Activated naive CD4-positive, alpha-beta T cell treated with anti-CD3 and anti-CD28 coated beads, Interleukin-2, amount 10 ng/mL, durations not matched to agents 7 days and 5 days (primary cell): Measurements from ENCODE around the gene UBXN11.
A peak's percentile ranks its signal among the peaks of the same experiment; 100 is the strongest.

Experiments
- CTCF ChIA-PET: fragments of 350-600 bp; sonication (Branson Sonifier 250); formaldehyde crosslinking; loops from one replicate; lab custom pipeline; 2021; ENCODE audit warnings: antibody characterized with exemption; lab: Charles Lee
- DNase-seq: peaks from one replicate; pipeline ENCODE4 v3.0.0-alpha.2; 2020
- H3K27ac Mint-ChIP-seq: one replicate; pipeline ENCODE4 v1.8.0; 2021; ENCODE audit warnings: mild to moderate bottlenecking, moderate library complexity, mixed read lengths
- H3K27me3 Mint-ChIP-seq: one replicate; pipeline ENCODE4 v1.8.0; 2021; ENCODE audit warnings: mild to moderate bottlenecking, mixed read lengths
- H3K36me3 Mint-ChIP-seq: one replicate; pipeline ENCODE4 v1.8.0; 2021; ENCODE audit warnings: mixed read lengths
- H3K4me1 Mint-ChIP-seq: one replicate; pipeline ENCODE4 v1.8.0; 2021; ENCODE audit warnings: mixed read lengths
- H3K4me3 Mint-ChIP-seq: one replicate; pipeline ENCODE4 v1.8.0; 2021; ENCODE audit warnings: mild to moderate bottlenecking, moderate library complexity, mixed read lengths
- H3K9me3 Mint-ChIP-seq: one replicate; pipeline ENCODE4 v1.8.0; 2021; ENCODE audit warnings: mixed read lengths

The UBXN11 gene

DNA sequence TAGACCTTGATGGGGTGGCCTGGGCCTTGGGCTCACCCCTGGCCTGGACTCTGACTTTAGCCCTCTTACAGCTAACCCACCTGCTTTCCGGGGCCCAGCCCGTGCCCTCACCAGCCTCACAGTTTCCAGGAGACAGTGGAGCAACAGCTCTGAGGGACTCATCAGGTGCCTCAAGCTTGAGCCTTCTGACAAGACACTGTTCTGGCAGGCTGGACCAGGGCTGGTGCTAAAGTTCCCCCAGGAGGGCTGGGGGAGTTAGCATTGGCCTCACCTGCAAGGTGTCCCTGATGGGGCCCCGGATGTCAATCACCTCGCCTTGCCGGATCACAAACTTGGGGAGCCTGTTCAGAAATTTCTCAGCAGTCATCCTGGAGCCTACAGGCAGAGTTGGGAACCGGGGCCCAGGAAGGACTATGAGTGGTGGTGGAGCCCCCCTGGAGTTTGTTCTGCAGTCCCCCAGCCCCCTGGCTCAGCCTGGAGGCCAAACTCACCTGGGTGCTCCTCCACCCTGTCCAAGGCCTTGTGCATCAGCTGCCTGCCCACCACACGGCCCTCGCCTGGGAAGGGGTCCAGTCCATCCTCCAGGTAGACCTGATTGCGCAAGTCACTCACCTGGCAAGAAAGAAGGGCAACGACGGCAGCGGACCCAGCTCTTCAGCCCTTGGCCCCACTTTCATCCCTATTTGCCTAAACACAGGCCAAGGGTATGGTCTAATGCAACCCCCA is 22.4 kb downstream of the UBXN11 start:
- H3K36me3 Mint-ChIP-seq: peaks cover 49% of the 10 kb centered on the region
- no peaks in the 10 kb centered on the region for H3K9me3 Mint-ChIP-seq
- DNase-seq: no peak
- CTCF ChIA-PET: interaction anchor here (0.7 to 18.0 kb wide), 19 partner anchors 8 to 136 kb away, joined by 3 to 632 read pairs (median 9); partner anchors contain the start of genes CD52 and UBXN11
- peak overlapping the region; percentile 91 for H3K4me3 Mint-ChIP-seq
- H3K4me1 Mint-ChIP-seq: peaks cover 90% of the 10 kb centered on the region
- H3K27ac Mint-ChIP-seq: peak overlapping the region; percentile 98
- no peaks in the 10 kb centered on the region for H3K27me3 Mint-ChIP-seq

DNA sequence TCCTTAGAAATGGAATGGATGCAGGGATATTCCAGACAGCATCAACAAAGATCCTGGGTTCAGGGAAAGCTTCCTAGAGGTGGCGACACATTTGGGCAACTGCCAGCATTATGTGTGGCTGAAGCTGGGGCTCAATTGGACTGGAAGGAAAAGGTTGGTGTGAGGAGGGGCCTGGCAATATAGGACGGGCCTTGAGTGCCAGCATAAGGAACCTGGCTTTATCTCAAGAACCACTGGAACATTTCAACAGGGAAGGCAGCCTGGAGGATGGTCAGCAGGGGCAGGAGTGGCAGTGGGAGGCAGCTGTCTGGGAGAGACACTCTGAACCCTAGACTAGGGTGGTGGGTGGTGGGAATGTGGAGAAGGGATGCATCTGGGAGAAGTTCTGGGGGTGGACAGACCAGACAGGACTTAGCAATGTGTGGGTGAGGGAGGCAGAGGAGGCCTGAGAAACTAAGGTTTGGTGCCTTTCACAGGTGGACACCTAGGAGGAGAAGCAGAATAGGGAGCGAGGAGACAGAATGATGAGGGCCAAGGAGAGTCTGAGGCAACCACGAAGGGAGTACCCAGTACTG is 23.1 kb downstream of the UBXN11 start:
- peaks cover 53% of the 10 kb centered on the region for H3K36me3 Mint-ChIP-seq
- H3K27me3 Mint-ChIP-seq: no peaks in the 10 kb centered on the region
- peaks cover 90% of the 10 kb centered on the region for H3K4me1 Mint-ChIP-seq
- no peak for DNase-seq
- H3K4me3 Mint-ChIP-seq: peak overlapping the region; percentile 91
- CTCF ChIA-PET: interaction anchor here (3.6 to 18.0 kb wide), 3 partner anchors 7 to 108 kb away, joined by 30 to 632 read pairs (median 76); partner anchors contain the start of gene CD52
- H3K27ac Mint-ChIP-seq: peak overlapping the region; percentile 98
- no peaks in the 10 kb centered on the region for H3K9me3 Mint-ChIP-seq

DNA sequence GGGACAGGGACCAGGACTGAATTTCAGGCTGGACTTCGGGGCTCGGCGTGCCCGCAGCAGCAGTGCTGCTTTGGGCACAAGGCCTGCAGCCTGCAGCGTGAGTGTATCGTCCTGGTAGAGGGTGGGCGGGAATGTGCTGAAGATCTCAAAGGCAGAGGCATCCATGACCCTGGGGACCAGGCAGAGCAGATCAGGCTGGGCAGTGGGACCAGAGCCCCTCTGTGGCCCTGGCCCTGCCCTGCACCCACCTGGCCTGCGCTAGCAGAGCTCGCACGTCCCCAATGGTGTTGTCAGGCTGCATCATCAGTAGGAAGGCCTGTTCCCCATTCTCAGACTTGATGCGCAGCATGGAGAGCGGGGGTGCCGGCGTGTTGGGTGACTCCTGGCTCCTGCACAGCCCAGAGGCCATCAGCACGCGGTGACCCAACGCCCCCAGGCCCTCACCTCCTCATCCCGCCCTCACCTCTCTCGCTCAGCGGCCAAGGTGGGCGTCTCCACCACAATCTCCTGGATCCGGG is 24.0 kb downstream of the UBXN11 start:
- DNase-seq: no peak
- peak overlapping the region; percentile 98 for H3K27ac Mint-ChIP-seq
- peak overlapping the region; percentile 91 for H3K4me3 Mint-ChIP-seq
- H3K36me3 Mint-ChIP-seq: peaks cover 57% of the 10 kb centered on the region
- H3K27me3 Mint-ChIP-seq: no peaks in the 10 kb centered on the region
- peaks cover 90% of the 10 kb centered on the region for H3K4me1 Mint-ChIP-seq
- CTCF ChIA-PET: interaction anchor here (18.0 kb wide), 1 partner anchor 40 kb away, joined by 632 read pairs; the partner anchor contains the start of gene CD52
- H3K9me3 Mint-ChIP-seq: no peaks in the 10 kb centered on the region

DNA sequence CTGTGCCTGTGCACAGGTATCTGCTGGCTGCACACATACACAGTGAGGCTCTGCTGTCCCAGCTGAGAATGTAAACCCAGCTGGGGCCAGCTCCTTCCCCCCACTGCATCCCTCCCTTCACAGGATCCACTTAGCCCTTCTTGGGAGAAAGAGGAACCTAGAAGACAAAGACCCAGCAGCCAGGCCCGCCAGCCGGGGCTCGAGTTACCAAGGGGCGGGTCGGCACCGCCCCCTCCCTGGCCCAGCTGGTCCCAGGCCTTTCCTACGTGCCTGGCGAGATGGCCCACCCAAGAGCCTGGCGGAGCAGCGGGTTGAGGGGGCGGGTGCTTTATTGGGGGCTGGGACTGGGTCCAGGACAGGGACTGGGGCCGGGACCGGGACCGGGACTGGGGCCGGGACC is 24.5 kb downstream of the UBXN11 start:
- no peak for DNase-seq
- no peaks in the 10 kb centered on the region for H3K27me3 Mint-ChIP-seq
- H3K27ac Mint-ChIP-seq: peak overlapping the region; percentile 93
- H3K36me3 Mint-ChIP-seq: peaks cover 60% of the 10 kb centered on the region
- no peaks in the 10 kb centered on the region for H3K9me3 Mint-ChIP-seq
- CTCF ChIA-PET: interaction anchor here (18.0 kb wide), 1 partner anchor 41 kb away, joined by 632 read pairs; the partner anchor contains the start of gene CD52
- H3K4me1 Mint-ChIP-seq: peaks cover 90% of the 10 kb centered on the region
- H3K4me3 Mint-ChIP-seq: peak overlapping the region; percentile 91

DNA sequence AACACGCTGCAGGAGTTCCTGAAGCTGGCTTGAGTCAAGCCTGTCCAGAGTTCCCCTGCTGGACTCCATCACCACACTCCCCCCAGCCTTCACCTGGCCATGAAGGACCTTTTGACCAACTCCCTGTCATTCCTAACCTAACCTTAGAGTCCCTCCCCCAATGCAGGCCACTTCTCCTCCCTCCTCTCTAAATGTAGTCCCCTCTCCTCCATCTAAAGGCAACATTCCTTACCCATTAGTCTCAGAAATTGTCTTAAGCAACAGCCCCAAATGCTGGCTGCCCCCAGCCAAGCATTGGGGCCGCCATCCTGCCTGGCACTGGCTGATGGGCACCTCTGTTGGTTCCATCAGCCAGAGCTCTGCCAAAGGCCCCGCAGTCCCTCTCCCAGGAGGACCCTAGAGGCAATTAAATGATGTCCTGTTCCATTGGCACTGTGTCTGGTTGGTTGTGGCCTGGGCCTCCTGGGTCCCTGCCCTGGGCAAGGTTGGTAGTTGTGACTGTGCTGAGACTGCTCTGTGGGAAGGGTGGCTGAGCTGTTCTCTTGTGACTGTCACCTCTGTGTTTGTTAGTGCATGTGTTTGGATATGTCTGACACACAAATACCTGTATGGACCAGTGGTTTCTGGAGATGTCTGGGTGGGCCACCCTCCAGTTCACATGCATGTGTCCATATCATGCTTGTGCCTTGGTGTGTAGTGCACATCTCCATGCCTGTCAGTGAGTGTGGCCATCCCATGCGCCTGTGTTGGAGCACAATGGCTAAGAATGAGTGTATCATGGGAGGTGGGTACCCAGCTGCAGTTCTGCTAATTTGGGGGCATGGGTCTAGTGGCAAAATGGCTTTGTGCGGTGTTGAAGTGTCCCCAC is 25.1 kb downstream of the UBXN11 start:
- no peak for DNase-seq
- no peaks in the 10 kb centered on the region for H3K27me3 Mint-ChIP-seq
- no peaks in the 10 kb centered on the region for H3K9me3 Mint-ChIP-seq
- CTCF ChIA-PET: interaction anchor here (1.3 to 18.0 kb wide), 3 partner anchors 41 to 136 kb away, joined by 3 to 632 read pairs (median 10); partner anchors contain the start of gene CD52
- peak overlapping the region; percentile 93 for H3K27ac Mint-ChIP-seq
- H3K4me1 Mint-ChIP-seq: peaks cover 90% of the 10 kb centered on the region
- peak overlapping the region; percentile 91 for H3K4me3 Mint-ChIP-seq
- H3K36me3 Mint-ChIP-seq: peaks cover 66% of the 10 kb centered on the region

DNA sequence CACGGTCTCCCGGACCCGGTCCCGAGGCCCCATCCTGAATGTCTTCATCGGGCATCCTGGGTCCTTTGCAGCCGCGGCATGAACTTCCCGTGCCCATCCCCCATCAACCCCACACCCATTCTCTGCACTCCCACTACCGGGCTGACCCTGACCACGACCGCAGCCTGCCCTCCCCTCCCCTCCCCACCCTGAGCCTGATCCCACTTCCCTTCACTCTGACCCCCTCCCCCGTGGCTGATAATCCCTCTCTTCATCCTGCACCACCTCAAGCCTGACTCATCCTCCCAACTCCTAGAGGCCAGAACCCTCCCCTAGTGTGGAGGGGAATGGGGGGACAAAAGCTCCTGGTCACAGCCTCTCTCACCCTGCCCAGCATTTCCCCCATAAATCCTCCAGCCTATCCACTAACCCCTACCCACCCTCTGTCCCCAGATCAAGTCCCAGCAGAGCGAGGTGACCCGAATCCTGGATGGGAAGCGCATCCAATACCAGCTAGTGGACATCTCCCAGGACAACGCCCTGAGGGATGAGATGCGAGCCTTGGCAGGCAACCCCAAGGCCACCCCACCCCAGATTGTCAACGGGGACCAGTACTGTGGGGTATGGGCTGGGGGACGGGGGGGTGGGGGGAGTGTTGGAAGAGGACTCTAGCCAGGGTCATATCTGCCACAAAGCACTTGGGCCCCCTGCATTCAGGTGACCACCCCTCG is 25.9 kb downstream of the UBXN11 start:
- no peaks in the 10 kb centered on the region for H3K9me3 Mint-ChIP-seq
- peak overlapping the region; percentile 91 for H3K4me3 Mint-ChIP-seq
- H3K27ac Mint-ChIP-seq: peak overlapping the region; percentile 93
- no peaks in the 10 kb centered on the region for H3K27me3 Mint-ChIP-seq
- peaks cover 90% of the 10 kb centered on the region for H3K4me1 Mint-ChIP-seq
- peaks cover 68% of the 10 kb centered on the region for H3K36me3 Mint-ChIP-seq
- CTCF ChIA-PET: interaction anchor here (1.1 to 18.0 kb wide), 4 partner anchors 42 to 137 kb away, joined by 3 to 632 read pairs (median 7); partner anchors contain the start of gene CD52
- peak; percentile 54 for DNase-seq

DNA sequence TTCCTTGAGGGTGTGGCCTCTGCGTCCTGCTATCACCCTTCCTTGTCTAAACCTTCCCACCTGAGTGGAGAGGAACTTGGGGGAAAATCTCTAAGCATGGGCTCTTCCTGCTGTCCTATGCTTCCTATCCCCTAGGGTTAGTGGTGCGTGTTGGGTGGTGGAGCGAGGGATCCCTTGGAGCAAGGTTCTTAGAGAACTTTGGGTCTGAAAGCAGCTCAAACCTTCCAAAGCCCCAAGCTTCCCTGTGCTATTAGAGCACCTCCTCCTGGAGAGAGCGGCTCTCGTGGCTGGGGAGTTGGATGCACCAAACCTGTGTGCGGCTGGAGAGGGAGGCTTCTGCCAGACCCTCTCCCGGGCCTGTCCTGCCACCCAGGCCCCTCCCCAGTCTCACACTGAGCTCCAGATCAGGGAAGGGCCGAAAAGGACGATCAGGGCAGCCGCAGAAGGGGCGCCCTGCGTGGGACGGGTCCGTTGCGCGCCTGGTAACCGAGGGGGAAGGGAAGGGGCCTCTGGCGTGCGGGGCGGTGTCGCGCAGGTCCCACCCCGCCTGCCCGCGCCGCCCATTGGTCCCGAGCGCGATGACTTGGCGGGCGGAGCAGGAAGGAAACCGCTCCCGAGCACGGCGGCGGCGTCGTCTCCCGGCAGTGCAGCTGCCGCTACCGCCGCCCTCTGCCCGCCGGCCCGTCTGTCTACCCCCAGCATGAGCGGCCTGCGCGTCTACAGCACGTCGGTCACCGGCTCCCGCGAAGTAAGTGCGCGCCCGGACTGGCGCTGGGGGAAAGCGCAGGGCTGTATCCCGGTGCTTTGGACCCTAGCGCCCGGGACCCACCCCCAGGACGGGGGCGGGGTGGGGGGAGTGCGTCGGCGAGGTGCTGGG is 26.7 kb downstream of the UBXN11 start, which contains the start of gene SH3BGRL3:
Gene SH3BGRL3 (plus strand): TSS at position 631 of the 877 bp plus-strand sequence. CDS start 70 bp downstream, at position 701.
- CTCF ChIA-PET: interaction anchor here (0.8 to 18.0 kb wide), 9 partner anchors 9 to 138 kb away, joined by 3 to 632 read pairs (median 4); partner anchors contain the start of gene CD52
- Mint-ChIP-seq H3K4me3 (peak within 1 kb of the TSS; percentile 91), H3K9me3 (no peaks in the 10 kb centered on the region), H3K27ac (peak within 1 kb of the TSS; percentile 93), H3K27me3 (no peaks in the 10 kb centered on the region), H3K4me1 (peaks cover 88% of the 10 kb centered on the region), H3K36me3 (peaks cover 63% of the 10 kb centered on the region)
- peak; percentile 91 for DNase-seq

DNA sequence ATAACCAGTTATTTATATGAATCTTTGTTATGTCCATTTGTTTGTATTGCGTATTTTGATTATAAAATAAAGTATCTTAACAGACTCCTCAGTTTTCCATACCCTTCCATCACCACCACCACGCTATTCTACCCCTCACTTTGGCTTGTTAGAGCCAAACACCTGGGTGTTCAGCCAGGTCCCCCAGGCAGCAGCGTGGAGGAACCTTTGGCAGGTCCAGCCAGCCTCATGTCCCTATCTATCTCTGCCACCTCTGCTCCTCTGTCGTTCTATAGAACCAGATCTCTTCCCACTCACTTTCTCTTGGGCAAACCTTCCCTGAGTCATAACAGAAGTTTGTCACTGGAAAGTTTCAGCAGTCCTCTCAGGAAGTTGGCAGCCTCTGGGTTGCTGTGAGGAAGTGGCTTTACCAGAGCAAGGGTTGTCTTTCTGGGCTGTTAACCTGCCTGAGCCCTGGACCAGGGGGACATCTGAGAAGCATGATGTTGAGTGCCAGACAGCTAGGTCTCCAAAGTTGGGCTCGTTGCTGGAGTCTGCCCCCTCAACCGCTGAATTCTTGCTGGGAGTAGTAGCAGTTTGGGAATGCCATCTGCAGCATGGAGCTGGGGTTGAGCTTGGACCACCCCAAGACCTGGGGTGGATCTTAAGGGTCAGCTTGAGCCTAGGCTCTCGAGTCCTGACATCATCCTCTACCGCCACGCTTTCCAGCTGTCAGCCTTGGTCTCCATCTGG is 27.5 kb downstream of the UBXN11 start:
- CTCF ChIA-PET: interaction anchor here (0.8 to 18.0 kb wide), 8 partner anchors 10 to 139 kb away, joined by 3 to 632 read pairs (median 4); partner anchors contain the start of gene CD52
- Mint-ChIP-seq H3K27ac (peak overlapping the region; percentile 92), H3K36me3 (peaks cover 67% of the 10 kb centered on the region), H3K9me3 (no peaks in the 10 kb centered on the region), H3K4me1 (peaks cover 86% of the 10 kb centered on the region), H3K4me3 (peak overlapping the region; percentile 91), H3K27me3 (no peaks in the 10 kb centered on the region)
- peak; percentile 43 for DNase-seq

DNA sequence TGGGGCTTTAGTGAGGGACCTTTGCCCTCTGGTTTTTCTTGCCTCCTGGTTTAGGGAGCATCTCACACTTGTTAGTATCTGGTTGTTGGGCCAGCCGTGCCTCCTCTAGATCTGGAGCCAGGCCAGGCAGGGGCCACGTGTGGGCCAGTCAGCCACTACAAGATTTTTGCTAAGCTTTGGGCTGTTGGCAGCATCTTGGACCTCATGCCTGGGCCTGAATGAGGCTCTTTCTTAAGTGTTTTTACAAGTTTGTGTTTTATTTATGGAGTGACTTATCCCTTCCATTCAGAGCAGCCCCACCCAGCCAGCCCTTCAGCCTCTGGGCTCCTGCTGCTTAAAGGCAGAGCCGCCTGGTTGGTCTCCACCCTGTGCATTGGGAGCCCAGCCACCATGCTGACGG is 28.1 kb downstream of the UBXN11 start:
- Mint-ChIP-seq H3K36me3 (peaks cover 62% of the 10 kb centered on the region), H3K4me3 (peak overlapping the region; percentile 33), H3K4me1 (peaks cover 80% of the 10 kb centered on the region), H3K27ac (peak overlapping the region; percentile 92), H3K27me3 (no peaks in the 10 kb centered on the region), H3K9me3 (no peaks in the 10 kb centered on the region)
- no peak for DNase-seq
- CTCF ChIA-PET: interaction anchor here (1.0 to 18.0 kb wide), 4 partner anchors 9 to 113 kb away, joined by 3 to 632 read pairs (median 44); partner anchors contain the start of gene CD52

DNA sequence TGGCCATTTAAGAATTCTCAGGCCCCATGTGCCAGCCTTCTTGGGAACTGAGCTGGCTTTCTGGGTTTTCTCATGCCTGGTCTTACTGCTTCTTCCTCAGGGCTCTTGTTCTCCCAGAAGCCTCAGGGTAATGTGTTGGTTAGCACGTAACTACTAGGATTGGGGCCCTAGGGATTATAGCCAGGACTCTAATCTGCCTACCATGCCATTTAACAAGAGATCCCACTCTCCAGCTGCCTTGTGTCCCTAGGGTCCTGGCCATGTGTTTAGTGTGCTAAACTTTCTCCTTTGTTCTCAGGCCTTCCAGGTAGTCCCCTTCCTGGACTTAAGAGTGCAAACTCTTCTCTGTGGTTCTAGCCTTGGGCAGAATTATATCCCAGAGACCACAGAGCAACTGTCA is 28.7 kb downstream of the UBXN11 start:
- no peak overlapping the region for H3K4me3 Mint-ChIP-seq

DNA sequence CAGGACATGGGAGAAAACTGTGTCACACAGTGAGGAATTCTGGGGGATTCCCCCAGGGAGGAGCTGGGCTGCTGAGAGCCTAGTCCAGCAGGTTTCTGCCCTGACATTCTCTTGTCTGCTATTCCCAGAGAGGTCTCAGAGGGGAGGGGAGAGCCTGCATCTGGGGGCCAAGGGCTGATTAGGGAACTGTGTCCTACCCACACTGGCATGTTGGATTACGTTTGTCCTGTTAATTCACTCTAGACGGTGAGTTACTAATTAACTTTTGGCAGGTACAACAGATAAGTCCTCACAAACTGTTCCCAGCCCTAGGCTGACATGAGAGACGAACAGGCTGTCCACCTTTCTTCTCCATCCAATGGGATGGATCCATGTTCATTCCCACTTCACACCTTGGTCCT is 29.2 kb downstream of the UBXN11 start:
- Mint-ChIP-seq H3K27ac (peak overlapping the region; percentile 92), H3K27me3 (no peaks in the 10 kb centered on the region), H3K9me3 (no peaks in the 10 kb centered on the region), H3K4me3 (peak overlapping the region; percentile 33), H3K36me3 (peaks cover 57% of the 10 kb centered on the region), H3K4me1 (peaks cover 70% of the 10 kb centered on the region)
- CTCF ChIA-PET: interaction anchor here (0.9 to 18.0 kb wide), 7 partner anchors 10 to 140 kb away, joined by 3 to 632 read pairs (median 11); partner anchors contain the start of genes CD52 and CEP85
- no peak for DNase-seq

More for the DNA sequence above, 28.7 kb downstream of the UBXN11 start:
- no peaks in the 10 kb centered on the region for H3K27me3 Mint-ChIP-seq
- CTCF ChIA-PET: interaction anchor here (1.0 to 18.0 kb wide), 5 partner anchors 9 to 113 kb away, joined by 3 to 632 read pairs (median 20); partner anchors contain the start of genes CD52 and CEP85
- DNase-seq: no peak
- peak overlapping the region; percentile 92 for H3K27ac Mint-ChIP-seq
- peaks cover 74% of the 10 kb centered on the region for H3K4me1 Mint-ChIP-seq
- peaks cover 60% of the 10 kb centered on the region for H3K36me3 Mint-ChIP-seq
- H3K9me3 Mint-ChIP-seq: no peaks in the 10 kb centered on the region
